HepG2 (cell line): ENCODE data around the gene HNRNPUL2. TPM values are rescaled to one million over a fixed set of nuclear protein-coding genes. Genes with fewer than 3 reads are reported as not detected.

Experiments
- HNRNPK ChIP-seq: fragments of 200-400 bp; formaldehyde crosslinking; IDR thresholded peaks from 2 replicates; pipeline ENCODE4 v1.6.1; 2018; ENCODE audit warnings: low read length, low read depth, moderate library complexity, mild to moderate bottlenecking; ENCODE audit not compliant: poor library complexity, severe bottlenecking
- NAIF1 ChIP-seq: sonication (generic); formaldehyde crosslinking; IDR thresholded peaks from 2 replicates; pipeline ENCODE4 v1.5.0; 2020; ENCODE audit warnings: mild to moderate bottlenecking, missing genetic modification reagents, borderline replicate concordance
- NFYB ChIP-seq: sonication (generic); formaldehyde crosslinking; IDR thresholded peaks from 2 replicates; pipeline ENCODE4 v1.4.0; 2020; ENCODE audit warnings: missing genetic modification reagents
- PRDM15 ChIP-seq: sonication (generic); formaldehyde crosslinking; IDR thresholded peaks from 2 replicates; pipeline ENCODE4 v1.4.0; 2020; ENCODE audit warnings: missing genetic modification reagents
- RAD21 ChIP-seq: fragments of 450-650 bp; formaldehyde crosslinking; IDR thresholded peaks from 2 replicates; pipeline ENCODE4 v1.5.0; 2020; ENCODE audit warnings: mild to moderate bottlenecking
- RFX5 ChIP-seq: IDR thresholded peaks from 2 replicates; pipeline ENCODE4 v1.6.1; 2011; ENCODE audit warnings: low read depth, low read length, improper control_type of control experiment
- SKIL ChIP-seq: sonication (generic); formaldehyde crosslinking; IDR thresholded peaks from 2 replicates; pipeline ENCODE4 v1.8.0; 2022; ENCODE audit warnings: missing genetic modification reagents, mild to moderate bottlenecking, moderate library complexity, borderline replicate concordance
- TCF7 ChIP-seq: sonication (generic); IDR thresholded peaks from 2 replicates; pipeline ENCODE4 v1.6.1; 2016; ENCODE audit warnings: antibody characterized with exemption, low read depth
- YY1 ChIP-seq: IDR thresholded peaks from 2 replicates; pipeline ENCODE4 v1.6.1; 2011; ENCODE audit warnings: low read length, low read depth, moderate library complexity, mild to moderate bottlenecking; ENCODE audit not compliant: insufficient read depth, insufficient replicate concordance
- ZKSCAN1 ChIP-seq: fragments of 150-350 bp; IDR thresholded peaks from 2 replicates; pipeline ENCODE4 v1.6.1; 2014; ENCODE audit warnings: low read length
- ZNF414 ChIP-seq: sonication (generic); formaldehyde crosslinking; IDR thresholded peaks from 2 replicates; pipeline ENCODE4 v1.5.0; 2020; ENCODE audit warnings: missing genetic modification reagents
- ZNF432 ChIP-seq: sonication (generic); formaldehyde crosslinking; IDR thresholded peaks from 2 replicates; pipeline ENCODE4 v1.5.0; 2020; ENCODE audit warnings: missing genetic modification reagents, mild to moderate bottlenecking, borderline replicate concordance
- ZNF547 ChIP-seq: sonication (generic); formaldehyde crosslinking; IDR thresholded peaks from 2 replicates; pipeline ENCODE4 v1.5.1; 2020; ENCODE audit warnings: mild to moderate bottlenecking, missing genetic modification reagents
- polyA plus RNA-seq, 8 experiments: library from polyadenylated mRNA; depleted of rRNA in 3 of 8; stranded (reverse) in 7 of 8; unstranded in 1 of 8; fragments of >200 nt; fragmentation: Illumina TruSeq in 4 of 8; extraction: Trizol in 4 of 8; gene quantifications; 2 replicates each; pipeline versions ENCODE4 v1.2.1 to v1.2.3, GENCODE V29; 2011 to 2016; ENCODE audit warnings: low read depth in 4 of 8, missing spikeins in 1 of 8, mixed read lengths in 1 of 8; ENCODE audit not compliant: insufficient read depth in 1 of 8
- total RNA-seq, 5 experiments: library from RNA; depleted of rRNA; stranded (reverse); fragments of >200 nt; fragmentation: Illumina TruSeq; extraction: Trizol; gene quantifications; 2 replicates each; pipeline ENCODE4 v1.2.3, GENCODE V29; 2016; ENCODE audit warnings: low read depth in 1 of 5
- TF ChIP-seq, protein P1 (sequence below): sonication (generic); formaldehyde crosslinking; IDR thresholded peaks from 2 replicates; pipeline ENCODE4 v1.5.0; 2020; ENCODE audit warnings: mild to moderate bottlenecking, missing genetic modification reagents, moderate library complexity
- TF ChIP-seq, protein P2 (sequence below): IDR thresholded peaks from 2 replicates; pipeline ENCODE4 v1.6.1; 2016; ENCODE audit warnings: control low read depth
- TF ChIP-seq, protein P3 (sequence below): sonication (generic); formaldehyde crosslinking; IDR thresholded peaks from 2 replicates; pipeline ENCODE4 v1.5.0; 2020; ENCODE audit warnings: missing genetic modification reagents, mild to moderate bottlenecking, borderline replicate concordance

HNRNPUL2 gene
- total and polyA plus RNA-seq, 2 of the 13 experiments (the other 11 are each of a cell fraction or from before 2014, with no cell fraction given): 8.4 to 9.6 TPM

DNA sequence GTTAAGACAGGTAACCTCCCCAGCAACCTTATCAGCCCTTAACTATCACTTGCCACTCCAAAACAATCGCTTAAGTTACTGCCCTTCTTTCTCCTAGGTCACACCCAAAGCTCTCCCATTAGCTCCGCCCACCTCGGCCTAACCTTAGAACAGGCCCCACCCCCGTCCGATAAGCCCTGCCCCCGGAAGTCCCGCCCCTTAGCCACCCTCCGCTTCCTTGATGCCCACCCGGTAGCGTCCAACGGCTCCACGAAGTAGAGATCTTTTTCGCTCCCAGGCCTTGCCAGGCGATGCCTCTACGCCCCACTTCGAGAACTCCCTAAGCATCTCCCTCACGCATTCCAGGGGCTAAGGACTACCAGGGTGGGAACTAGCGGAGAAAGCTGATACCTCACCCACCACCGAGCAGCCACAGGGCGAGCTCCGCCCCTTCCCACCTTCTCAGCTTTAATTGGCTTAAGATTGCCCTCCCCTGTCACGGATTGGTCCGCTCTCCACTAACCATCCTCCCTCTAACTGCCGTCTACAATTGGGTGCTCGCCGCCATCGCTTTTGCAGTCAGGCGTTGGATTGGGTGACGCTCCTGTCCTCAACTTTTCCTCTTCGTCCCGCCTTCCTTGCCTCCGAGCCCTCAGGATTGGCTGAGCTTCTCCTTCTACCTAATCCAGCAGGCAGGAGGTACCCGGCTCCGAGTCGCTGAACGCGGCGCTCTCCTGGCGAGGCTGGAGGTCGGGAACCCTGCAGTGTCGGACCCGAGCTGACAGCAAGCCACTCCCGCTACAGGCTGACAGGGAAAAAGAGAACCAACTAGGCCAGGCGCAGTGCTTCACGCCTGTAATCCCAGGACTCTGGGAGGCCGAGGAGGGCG lies 26.7 kb upstream of the HNRNPUL2 start, which contains the start of gene ZBTB3 (continued):
- TF ChIP-seq ZNF414 (no peak), TCF7 (no peak), PRDM15 (CRISPR knock-in tag) (no peak), RAD21 (no peak; the same call in 1 of the 2 replicates), NFYB (peak; percentile 98), NAIF1 (CRISPR knock-in tag) (no peak), SKIL (CRISPR knock-in tag) (no peak), RFX5 (peak; percentile 56; the same call in 1 of the 2 replicates), ZNF432 (CRISPR knock-in tag) (no peak), ZKSCAN1 (no peak), YY1 (peak; percentile 47), HNRNPK (no peak), ZNF547 (CRISPR knock-in tag) (peak; percentile 35; the same call in 1 of the 2 replicates)
- TF ChIP-seq, protein P1, sequence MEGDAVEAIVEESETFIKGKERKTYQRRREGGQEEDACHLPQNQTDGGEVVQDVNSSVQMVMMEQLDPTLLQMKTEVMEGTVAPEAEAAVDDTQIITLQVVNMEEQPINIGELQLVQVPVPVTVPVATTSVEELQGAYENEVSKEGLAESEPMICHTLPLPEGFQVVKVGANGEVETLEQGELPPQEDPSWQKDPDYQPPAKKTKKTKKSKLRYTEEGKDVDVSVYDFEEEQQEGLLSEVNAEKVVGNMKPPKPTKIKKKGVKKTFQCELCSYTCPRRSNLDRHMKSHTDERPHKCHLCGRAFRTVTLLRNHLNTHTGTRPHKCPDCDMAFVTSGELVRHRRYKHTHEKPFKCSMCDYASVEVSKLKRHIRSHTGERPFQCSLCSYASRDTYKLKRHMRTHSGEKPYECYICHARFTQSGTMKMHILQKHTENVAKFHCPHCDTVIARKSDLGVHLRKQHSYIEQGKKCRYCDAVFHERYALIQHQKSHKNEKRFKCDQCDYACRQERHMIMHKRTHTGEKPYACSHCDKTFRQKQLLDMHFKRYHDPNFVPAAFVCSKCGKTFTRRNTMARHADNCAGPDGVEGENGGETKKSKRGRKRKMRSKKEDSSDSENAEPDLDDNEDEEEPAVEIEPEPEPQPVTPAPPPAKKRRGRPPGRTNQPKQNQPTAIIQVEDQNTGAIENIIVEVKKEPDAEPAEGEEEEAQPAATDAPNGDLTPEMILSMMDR (CRISPR knock-in tag): peak; percentile 29; the same call in 1 of the 2 replicates
- TF ChIP-seq, protein P2, sequence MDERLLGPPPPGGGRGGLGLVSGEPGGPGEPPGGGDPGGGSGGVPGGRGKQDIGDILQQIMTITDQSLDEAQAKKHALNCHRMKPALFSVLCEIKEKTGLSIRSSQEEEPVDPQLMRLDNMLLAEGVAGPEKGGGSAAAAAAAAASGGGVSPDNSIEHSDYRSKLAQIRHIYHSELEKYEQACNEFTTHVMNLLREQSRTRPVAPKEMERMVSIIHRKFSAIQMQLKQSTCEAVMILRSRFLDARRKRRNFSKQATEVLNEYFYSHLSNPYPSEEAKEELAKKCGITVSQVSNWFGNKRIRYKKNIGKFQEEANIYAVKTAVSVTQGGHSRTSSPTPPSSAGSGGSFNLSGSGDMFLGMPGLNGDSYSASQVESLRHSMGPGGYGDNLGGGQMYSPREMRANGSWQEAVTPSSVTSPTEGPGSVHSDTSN (CRISPR knock-in tag): peak; percentile 88
- TF ChIP-seq, protein P3, sequence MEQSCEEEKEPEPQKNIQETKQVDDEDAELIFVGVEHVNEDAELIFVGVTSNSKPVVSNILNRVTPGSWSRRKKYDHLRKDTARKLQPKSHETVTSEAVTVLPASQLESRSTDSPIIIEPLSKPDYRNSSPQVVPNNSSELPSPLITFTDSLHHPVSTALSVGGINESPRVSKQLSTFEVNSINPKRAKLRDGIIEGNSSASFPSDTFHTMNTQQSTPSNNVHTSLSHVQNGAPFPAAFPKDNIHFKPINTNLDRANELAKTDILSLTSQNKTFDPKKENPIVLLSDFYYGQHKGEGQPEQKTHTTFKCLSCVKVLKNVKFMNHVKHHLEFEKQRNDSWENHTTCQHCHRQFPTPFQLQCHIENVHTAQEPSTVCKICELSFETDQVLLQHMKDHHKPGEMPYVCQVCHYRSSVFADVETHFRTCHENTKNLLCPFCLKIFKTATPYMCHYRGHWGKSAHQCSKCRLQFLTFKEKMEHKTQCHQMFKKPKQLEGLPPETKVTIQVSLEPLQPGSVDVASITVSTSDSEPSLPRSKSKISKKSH: 0 out of 2 replicates have a peak, but pooled peaks have one; percentile 18
